ENCODE results near the gene VPS39. TPM values are rescaled to one million over a fixed set of nuclear protein-coding genes. Genes with fewer than 3 reads are reported as not detected.

VPS39 gene
- total RNA-seq, 1 donor from 2014 or later = 81.7 TPM

DNA sequence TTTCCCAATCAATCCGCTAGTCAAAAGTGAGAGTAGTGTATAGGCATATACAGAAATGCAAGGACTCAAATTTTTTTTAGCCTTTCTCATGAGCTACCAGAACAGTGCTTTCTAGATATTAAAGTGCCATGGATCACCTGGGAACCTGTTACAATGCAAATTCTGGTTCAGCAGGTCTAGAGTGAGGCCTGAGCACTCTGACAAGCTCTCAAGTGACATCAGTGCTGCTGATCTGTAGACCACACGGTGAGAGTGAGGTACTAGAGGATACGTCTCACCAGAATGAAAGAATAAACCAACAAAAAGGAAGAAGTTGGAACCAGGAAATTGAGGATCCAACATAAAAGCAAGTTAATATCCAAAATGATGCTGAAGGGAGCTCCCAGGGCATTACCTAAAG is 97.7 kb downstream of the VPS39 start:
- Mint-ChIP-seq H3K27ac (ENCODE audit: unreplicated experiment) (no peak overlapping the region), H3K27me3 (ENCODE audit: unreplicated experiment) (peaks cover 62% of the 10 kb centered on the region), H3K4me3 (ENCODE audit: unreplicated experiment) (no peak overlapping the region), H3K36me3 (ENCODE audit: unreplicated experiment) (no peaks in the 10 kb centered on the region), H3K9me3 (ENCODE audit: unreplicated experiment) (peaks cover 11% of the 10 kb centered on the region), H3K4me1 (ENCODE audit: unreplicated experiment) (no peaks in the 10 kb centered on the region)
- TF ChIP-seq, protein P1, sequence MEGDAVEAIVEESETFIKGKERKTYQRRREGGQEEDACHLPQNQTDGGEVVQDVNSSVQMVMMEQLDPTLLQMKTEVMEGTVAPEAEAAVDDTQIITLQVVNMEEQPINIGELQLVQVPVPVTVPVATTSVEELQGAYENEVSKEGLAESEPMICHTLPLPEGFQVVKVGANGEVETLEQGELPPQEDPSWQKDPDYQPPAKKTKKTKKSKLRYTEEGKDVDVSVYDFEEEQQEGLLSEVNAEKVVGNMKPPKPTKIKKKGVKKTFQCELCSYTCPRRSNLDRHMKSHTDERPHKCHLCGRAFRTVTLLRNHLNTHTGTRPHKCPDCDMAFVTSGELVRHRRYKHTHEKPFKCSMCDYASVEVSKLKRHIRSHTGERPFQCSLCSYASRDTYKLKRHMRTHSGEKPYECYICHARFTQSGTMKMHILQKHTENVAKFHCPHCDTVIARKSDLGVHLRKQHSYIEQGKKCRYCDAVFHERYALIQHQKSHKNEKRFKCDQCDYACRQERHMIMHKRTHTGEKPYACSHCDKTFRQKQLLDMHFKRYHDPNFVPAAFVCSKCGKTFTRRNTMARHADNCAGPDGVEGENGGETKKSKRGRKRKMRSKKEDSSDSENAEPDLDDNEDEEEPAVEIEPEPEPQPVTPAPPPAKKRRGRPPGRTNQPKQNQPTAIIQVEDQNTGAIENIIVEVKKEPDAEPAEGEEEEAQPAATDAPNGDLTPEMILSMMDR (IDR thresholded peaks at IDR 0.05) = no peak
- DNase-seq (ENCODE audit: extremely low spot score, unreplicated experiment) = no peak

DNA sequence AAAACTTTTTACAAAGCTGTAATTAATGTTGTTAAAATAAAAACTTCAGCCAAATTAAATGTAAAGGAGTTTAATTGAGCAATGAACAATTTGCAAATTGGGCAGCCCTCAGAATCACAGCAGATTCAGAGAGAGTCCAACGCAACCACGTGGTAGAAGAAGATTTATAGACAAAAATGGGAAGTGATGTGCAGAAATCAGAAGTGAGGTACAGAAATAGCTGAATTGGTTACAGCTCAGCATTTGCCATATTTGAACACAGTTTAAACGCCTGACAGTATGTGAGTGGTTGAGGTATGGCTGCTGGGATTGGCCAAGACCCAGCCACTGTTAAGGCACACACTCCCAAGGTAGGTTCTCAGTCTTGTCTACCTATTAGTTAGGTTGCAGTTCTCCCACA is 99.3 kb downstream of the VPS39 start:
- TF ChIP-seq, protein P1 (IDR thresholded peaks at IDR 0.05) = no peak
- Mint-ChIP-seq H3K4me1 (ENCODE audit: unreplicated experiment) (no peaks in the 10 kb centered on the region), H3K27ac (ENCODE audit: unreplicated experiment) (no peak overlapping the region), H3K9me3 (ENCODE audit: unreplicated experiment) (peaks cover 11% of the 10 kb centered on the region), H3K4me3 (ENCODE audit: unreplicated experiment) (no peak overlapping the region), H3K27me3 (ENCODE audit: unreplicated experiment) (peaks cover 54% of the 10 kb centered on the region), H3K36me3 (ENCODE audit: unreplicated experiment) (no peaks in the 10 kb centered on the region)
- DNase-seq (ENCODE audit: extremely low spot score, unreplicated experiment) = no peak

Small RNAs within 50 kb of the gene (microRNA-seq; reads per million reads assigned to microRNA genes)
- 38.4 reads per million, percentile 40 among the genes with 10 or more reads in this experiment for gene MIR627 (ENCODE audit: unreplicated experiment)

Other genes with a start within 250 kb of the VPS39 start
- 20.9 and 21.7 TPM in 2 replicates for gene EHD4, start 235.7 kb downstream of the VPS39 start, total RNA-seq
- gene PLA2G4E, start 187.3 kb downstream of the VPS39 start, total RNA-seq = not detected in 2 replicates
- not detected in 2 replicates for gene PLA2G4D, start 113.7 kb downstream of the VPS39 start, total RNA-seq
- not detected in 2 replicates for gene PLA2G4F, start 51.7 kb downstream of the VPS39 start, total RNA-seq
- 34.0 and 37.4 TPM in 2 replicates for gene GANC, start 64.9 kb upstream of the VPS39 start, total RNA-seq
- gene TMEM87A, start 65.1 kb upstream of the VPS39 start, total RNA-seq = 44.8 and 46.7 TPM in 2 replicates
- 5.1 and 5.6 TPM in 2 replicates for gene CAPN3, start 151.2 kb upstream of the VPS39 start, total RNA-seq

All from osteocyte (in vitro differentiated cells).